NT2/D1 (cell line): ENCODE data around the gene IRAG1.

Source experiments
- SUZ12 ChIP-seq: IDR thresholded peaks from 2 replicates; pipeline ENCODE4 v1.6.1; 2011; ENCODE audit not compliant: insufficient read length, insufficient read depth; ENCODE audit errors: extremely low read depth
- YY1 ChIP-seq: IDR thresholded peaks from 2 replicates; pipeline ENCODE4 v1.6.1; 2011; ENCODE audit not compliant: insufficient read length, insufficient read depth
- ZNF274 ChIP-seq: IDR thresholded peaks from 2 replicates; pipeline ENCODE4 v1.6.1; 2011; ENCODE audit warnings: mild to moderate bottlenecking, low read depth, low read length

GRCh38 chr11:10701982-10702381 is 8.4 kb upstream of the IRAG1 start:
- TF ChIP-seq ZNF274 (no peak), SUZ12 (no peak), YY1 (no peak)
